Right renal pelvis (tissue), 4 donors: Measurements from ENCODE around the gene TMEM187. TPM values are rescaled to one million over a fixed set of nuclear protein-coding genes. Genes with fewer than 3 reads are reported as not detected.

Experiments used
- DNase-seq, 4 donors: peaks; one replicate each; pipeline ENCODE4 v3.0.0-alpha.2; 2013; ENCODE audit warnings: low read depth in 4 of 4, low spot score in 3 of 4, missing footprints in 1 of 4
- polyA plus RNA-seq, 4 donors: library from polyadenylated mRNA; unstranded; fragments of 120-200 nt; gene quantifications; one replicate each; pipeline ENCODE4 v1.2.1, GENCODE V29; 2013; ENCODE audit not compliant: insufficient read length in 4 of 4

The TMEM187 gene
- polyA plus RNA-seq, 4 donors = 6.9 to 9.6 (median 7.4) TPM

- DNase-seq = no peak
Measured at GRCh38 chrX:153953342-153953830, 19.2 kb upstream of the TMEM187 start.

- no peak for DNase-seq
Measured at GRCh38 chrX:153953892-153954557, 18.5 kb upstream of the TMEM187 start.

- DNase-seq = no peak
Measured at GRCh38 chrX:153954558-153955227, 17.9 kb upstream of the TMEM187 start.

DNA sequence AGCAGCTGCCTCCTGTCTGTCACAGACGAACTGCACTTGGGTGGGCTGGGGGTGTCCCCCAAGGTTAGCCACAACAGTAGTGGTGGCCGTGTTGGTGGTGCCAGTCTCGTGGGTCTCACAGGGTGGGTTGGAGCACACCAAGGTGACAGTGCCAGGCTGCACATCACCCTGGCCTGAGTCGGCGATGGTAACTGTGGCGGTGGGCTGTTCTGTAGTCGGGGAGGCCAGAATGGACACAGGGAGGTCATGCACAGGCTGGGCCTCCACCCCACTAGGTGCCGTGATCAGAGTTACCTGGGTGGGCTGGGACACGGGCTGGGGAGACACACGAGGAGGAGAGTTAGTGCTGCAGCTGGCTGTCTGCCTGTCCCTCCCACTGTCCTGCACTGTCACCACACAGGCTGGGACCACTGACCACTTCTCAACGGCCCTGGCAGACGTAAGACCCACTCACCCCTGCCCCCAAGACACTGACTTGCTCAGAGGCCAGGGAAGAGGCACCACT lies 17.3 kb upstream of the TMEM187 start:
- no peak for DNase-seq

GRCh38 chrX:153956044-153956907 lies 16.3 kb upstream of the TMEM187 start:
- no peak for DNase-seq

DNA sequence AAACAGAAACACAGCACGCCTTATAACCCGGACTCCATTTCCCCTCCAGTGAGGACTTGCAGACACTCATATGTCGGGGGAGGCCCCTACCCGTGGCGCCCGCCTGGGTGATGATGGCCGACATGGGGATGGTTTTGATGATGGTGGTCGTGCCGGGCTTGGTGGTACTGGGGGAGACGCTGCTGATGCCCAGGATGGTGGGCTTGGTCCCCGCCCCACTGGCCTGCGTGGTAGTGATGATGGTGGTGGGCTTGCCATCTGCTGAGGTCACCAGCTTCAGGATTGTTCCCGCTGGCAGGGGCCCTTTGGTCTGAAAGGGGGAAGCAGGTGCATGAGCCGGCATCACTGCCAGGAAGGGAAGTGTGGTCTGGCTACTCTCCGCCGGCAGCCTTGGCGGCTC lies 15.3 kb upstream of the TMEM187 start:
- no peak for DNase-seq

GRCh38 chrX:153958605-153959004 lies 13.9 kb upstream of the TMEM187 start:
- no peak for DNase-seq

- no peak for DNase-seq
Measured at GRCh38 chrX:153959649-153960048, 12.9 kb upstream of the TMEM187 start.

GRCh38 chrX:153960077-153960476 lies 12.5 kb upstream of the TMEM187 start:
- no peak for DNase-seq

- no peak for DNase-seq
Measured at GRCh38 chrX:153960786-153961185, 11.8 kb upstream of the TMEM187 start.

GRCh38 chrX:153961292-153961691 lies 11.3 kb upstream of the TMEM187 start:
- no peak for DNase-seq

GRCh38 chrX:153963546-153963945 lies 9.0 kb upstream of the TMEM187 start:
- no peak for DNase-seq

GRCh38 chrX:153964105-153964504 lies 8.4 kb upstream of the TMEM187 start:
- DNase-seq = no peak

- DNase-seq = no peak
Measured at GRCh38 chrX:153965406-153965805, 7.1 kb upstream of the TMEM187 start.

DNA sequence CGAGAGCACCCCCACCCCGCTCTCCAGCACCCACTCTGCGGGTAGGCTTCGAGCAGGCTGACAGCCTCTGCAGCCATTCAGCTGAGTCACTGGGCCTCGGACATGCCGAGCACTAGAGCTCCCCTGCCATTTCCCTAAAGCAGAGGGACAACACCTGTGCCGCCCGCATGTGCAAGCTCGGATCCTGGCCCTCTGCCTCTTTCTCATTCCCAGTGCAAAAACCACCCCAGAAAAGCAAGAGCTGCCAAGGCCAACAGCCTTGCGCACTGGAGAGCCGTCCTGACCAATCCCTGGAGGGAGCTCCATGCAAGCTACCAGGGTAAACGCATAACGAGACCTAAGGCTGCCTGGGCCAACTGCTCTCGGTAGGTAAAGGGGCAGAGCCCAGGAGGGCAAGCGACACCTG lies 6.3 kb upstream of the TMEM187 start:
- DNase-seq = no peak

DNA sequence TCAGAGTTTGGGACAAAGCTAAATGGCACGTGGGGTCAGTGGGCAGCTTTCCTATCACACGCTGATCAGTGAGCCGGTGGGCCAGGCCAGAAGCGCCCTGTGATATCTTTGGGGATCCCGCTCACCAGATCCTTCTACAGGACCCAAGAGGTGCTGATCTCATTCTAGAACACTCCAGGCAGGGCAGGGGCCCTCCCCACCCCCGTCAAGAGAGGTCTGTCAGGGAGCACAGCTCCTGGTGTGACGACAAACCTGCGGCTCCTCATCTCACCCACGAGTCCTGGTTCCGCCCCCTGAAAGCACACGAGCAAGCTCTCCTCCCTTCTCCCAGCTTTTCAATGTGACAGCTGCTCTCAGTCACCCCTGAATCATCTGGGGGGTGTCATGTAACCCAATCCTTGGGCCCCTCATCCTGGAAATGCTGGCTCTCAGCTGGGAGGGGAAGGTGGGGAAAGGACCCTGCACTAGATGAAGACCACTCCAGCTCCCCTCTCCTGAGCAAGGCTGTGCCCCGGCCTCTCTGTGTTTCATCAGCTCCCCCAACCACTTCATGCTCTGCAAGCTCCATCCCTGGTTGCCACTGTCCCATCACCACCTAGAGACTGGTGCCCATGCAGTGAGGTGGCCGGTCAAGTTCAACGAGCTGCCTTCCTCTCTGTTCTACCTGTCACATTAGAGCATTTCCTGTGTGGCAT lies 5.6 kb upstream of the TMEM187 start:
- DNase-seq = no peak

GRCh38 chrX:153967536-153968224 lies 4.9 kb upstream of the TMEM187 start:
- DNase-seq = no peak

GRCh38 chrX:153968255-153968654 lies 4.3 kb upstream of the TMEM187 start:
- no peak for DNase-seq

DNA sequence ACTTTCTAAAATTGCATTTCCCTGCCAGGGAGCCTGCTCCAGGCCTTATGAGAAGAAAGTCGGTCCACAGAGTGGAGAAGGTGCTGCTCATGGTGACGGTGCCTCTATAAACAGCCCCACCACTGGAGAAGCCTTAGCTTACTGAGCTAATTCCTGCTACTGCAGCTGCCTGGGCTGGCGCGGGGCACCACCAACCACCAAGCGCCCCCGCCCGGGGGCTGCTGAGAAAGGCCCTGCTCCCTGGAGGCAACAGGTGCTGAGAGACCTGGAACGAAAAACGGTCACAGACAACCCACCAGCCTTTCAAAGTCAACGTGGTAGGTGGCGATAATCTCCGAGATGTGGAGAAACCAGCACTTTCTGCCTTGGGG lies 3.8 kb upstream of the TMEM187 start:
- no peak for DNase-seq
